HG03159 (cell line): ENCODE results near the gene FOXB1.

Experiments used
- ATAC-seq: cut with Tn5 transposase; IDR thresholded peaks from one replicate; pipeline ENCODE4 v1.9.1; 2021; ENCODE audit warnings: mild to moderate bottlenecking, moderate library complexity; ENCODE audit not compliant: unreplicated experiment

FOXB1 gene

GRCh38 chr15:59998950-59999611 lies 5.0 kb upstream of the FOXB1 start:
- ATAC-seq, result no peak

- ATAC-seq, result no peak
Observed at GRCh38 chr15:59999612-60000112, 4.4 kb upstream of the FOXB1 start.

DNA sequence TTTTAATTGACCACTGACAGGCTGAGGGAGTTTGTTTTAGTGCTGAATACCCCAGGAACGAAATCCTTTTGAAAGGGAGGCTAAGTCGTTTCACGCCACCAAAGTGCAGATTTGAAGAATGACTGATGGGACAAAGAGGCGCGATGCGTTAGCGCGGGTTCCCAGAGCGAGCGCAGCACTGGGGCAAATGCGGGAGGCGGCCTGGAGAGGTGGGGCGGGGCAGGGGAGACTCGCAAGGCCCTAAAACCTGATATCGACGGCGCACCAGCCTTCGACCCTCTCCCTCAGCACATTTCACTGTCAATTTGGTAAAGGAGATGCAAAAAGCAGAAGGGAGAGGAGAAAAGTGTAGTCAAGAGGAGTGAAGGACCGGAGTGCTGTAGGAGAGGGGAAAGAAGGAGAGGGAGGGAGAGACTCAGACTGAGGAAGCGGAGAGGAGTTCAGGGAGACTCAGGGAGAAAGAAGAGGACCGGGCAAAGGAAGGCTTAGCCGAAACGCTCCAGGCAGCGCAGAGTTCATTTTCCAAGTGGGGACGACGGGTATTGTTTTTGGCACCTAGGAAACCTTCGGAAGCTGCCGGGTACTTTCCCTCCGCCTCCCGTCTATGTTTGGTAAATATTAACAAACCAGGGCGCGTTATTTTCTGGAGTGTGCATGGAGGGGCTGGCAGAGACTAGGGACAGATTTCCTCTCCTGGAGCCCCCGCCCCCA lies 3.8 kb upstream of the FOXB1 start:
- ATAC-seq, result no peak

GRCh38 chr15:60000824-60001609 lies 3.1 kb upstream of the FOXB1 start:
- no peak for ATAC-seq

DNA sequence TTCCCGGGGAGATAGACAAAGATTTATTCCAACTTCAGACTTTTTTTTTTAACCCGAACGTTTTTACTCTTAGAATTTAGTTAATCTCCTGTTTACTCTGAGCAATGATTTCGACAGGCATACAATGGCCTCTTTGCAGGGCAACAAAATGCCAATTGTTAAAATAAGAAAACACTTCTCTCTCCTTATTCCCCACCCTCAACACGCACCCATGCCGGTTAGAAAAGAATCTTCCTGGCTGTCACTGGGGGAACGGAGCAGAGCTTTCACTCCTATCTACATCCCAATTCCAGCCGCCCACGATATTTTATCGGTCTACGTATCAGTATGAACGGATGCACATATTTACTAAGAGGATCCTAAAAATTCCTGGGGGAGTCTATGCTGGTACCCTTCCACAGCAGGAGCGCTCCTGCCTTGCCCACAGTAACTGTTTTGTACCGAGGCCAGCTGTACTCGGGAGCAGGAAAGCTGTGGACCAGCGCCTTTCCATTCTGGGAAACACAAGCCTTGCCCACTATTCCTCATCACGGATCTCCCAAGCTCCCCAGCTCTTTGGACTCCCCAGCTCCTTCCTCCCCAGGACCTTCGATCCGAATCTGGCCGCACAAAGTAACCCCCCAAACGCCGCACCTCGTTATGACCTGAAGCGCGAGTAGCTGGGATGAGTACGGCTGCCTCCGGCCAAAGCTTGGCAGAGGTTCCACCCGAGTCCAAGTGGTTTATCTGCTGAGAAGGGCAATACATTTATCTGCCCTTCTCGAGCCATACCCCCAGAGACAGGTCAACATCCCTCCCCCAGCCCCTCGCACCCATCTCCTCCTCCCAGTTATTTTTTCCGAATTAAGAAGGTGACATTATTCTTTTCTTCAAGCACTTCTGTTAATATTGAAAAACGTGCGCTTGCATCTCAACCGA lies 2.2 kb upstream of the FOXB1 start:
- ATAC-seq, result no peak

DNA sequence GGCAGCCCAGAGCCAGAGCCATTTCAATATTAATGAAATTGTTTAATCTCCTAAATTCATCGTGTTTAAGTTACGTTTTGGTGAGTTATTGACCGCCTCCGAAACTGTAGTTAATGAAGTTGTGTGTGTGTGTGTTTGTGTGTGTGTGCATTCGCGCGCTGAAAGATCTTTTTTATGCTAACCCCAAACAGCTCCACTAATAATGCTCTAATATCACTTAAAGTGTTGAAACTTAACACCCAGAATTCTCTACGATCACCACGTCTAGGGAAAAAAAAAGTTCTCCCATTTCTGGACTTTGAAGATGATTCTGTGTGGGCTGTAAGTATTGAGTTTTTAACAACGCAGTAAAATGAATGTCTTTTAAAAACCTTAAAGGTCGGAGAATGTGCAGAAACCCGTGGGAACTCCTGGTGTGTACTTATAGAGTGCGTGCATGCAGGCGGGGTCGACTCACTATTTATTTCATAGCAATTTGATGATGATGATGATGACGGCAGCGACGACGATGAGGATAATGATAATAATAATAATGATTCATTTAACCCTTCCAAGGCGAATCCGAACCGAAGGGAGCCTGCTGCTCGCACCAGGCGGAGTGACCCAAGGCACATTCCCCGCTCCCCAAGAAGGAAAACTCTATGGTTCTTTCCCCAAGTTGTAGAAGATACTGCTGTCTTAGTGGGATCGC lies 1.4 kb upstream of the FOXB1 start:
- ATAC-seq, result no peak

GRCh38 chr15:60003243-60004008 lies 685 bp upstream of the FOXB1 start:
- no peak for ATAC-seq

DNA sequence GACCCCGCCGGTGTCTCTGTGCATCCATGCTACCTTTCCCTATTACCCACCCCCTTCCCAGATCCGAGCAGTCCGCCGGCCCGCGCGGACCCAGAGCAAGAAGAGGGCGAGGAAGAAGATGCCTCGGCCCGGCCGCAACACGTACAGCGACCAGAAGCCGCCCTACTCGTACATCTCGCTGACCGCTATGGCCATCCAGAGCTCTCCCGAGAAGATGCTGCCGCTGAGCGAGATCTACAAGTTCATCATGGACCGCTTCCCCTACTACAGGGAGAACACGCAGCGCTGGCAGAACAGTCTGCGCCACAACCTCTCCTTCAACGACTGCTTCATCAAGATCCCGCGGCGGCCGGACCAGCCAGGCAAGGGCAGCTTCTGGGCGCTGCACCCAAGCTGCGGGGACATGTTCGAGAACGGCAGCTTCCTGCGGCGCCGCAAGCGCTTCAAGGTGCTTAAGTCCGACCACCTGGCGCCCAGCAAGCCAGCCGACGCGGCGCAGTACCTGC lies 788 bp downstream of the FOXB1 start:
- no peak for ATAC-seq

DNA sequence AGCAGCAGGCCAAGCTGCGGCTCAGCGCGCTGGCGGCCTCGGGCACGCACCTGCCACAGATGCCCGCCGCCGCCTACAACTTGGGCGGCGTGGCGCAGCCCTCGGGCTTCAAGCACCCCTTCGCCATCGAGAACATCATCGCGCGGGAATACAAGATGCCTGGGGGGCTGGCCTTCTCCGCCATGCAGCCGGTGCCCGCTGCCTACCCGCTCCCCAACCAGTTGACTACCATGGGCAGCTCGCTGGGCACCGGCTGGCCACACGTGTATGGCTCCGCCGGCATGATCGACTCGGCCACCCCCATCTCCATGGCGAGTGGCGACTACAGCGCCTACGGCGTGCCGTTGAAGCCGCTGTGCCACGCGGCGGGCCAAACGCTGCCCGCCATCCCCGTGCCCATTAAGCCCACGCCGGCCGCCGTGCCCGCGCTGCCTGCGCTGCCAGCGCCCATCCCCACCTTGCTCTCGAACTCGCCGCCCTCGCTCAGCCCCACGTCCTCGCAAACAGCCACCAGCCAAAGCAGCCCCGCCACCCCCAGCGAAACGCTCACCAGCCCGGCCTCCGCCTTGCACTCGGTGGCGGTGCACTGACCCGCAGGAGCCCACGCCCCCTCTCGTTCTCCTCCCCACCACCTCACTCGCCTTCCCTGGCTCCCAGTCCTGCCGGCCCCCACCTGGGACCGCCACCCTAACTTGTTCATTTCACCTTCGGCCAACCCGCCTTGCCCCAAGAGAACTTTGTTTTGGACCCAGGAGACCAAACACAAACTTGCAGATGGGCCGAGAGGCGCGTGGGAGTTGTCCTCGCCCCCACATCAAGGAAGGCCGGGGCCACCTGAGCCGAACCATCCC lies 1.5 kb downstream of the FOXB1 start:
- no peak for ATAC-seq

DNA sequence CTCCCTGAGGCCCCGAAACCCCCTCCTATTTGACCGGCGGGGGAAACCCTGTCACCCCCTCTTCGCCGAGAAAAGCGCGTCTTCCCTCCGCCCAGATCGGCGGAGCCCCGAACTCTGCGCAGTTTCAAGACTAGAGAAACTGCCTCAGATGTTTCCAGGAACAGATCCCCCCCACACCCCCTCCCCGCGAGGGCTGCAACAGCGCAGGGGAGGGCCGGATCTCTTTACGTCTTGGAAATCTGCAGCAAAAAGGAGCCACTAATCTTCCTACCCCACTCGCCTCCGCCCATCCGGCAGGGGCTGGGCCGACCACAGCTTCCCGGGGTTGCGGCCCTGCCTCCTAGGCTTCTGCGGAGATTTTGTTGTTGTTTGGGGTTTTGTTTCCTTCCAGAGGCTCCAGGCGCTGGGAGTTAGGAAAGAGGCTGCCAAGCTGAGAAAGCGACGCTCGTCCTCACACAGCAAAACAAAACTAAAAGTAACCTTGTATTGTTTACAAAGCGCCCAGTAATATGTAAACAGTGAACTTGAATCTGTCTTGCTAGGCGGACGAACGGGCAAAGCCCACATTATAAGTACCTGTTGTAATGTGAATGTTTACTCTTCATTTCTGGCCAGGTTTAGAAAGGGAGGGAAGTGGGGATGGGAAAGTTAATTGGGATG lies 2.2 kb downstream of the FOXB1 start:
- ATAC-seq, result no peak

GRCh38 chr15:60006873-60007272 lies 2.8 kb downstream of the FOXB1 start:
- no peak for ATAC-seq

GRCh38 chr15:60009124-60009960 lies 5.2 kb downstream of the FOXB1 start:
- ATAC-seq, result no peak

DNA sequence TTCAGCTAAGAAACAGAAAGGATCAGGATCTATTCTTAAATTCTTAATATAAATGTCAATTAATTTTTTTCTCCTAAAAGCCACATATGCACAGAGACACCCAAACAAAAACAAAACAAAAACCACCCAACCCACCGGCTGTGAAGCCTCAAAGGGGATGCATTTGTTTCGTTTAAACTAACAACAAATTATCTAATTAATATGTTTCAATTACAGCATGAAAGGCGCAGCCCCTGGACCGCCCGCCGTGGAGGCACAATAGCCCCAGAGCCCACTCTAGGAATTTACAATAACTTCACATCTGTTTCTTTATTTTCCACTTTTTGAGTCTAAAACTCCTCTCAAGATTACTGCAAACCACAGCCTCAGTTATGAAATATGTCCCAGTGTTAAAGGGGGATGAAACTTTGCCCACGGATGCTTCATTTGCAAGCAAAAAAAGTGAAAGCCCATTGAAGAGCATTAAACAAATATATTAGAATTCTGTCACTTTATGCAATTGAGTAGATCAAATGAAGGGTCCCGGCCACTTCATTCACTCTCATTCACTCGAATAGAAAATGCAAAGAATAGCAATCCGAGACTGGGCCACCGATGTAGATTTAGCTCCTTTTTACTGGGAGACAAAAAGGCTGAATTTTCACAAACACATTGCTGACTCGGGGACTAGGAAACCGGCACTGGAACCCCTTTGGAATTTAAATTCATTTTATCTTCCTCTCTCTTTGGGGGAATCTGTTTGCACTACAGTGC lies 6.0 kb downstream of the FOXB1 start:
- no peak for ATAC-seq

DNA sequence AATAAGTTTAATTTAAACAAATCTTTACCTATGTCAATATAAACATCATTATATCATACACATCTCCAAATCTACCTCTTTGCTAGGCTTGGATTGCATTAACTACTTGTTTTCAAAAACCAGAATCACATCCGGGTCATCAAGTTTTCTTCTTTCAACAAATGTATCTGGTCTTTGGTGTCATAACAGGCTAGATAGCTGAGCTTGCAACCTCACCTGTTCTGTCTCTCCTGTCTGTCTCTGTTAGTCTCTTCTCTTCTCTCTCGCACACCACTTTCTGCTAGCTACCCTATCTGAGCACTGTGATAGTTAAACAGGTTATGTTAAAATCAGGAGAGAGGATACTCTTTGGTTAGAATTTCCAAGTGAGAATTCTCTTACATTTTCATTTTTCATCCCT lies 6.7 kb downstream of the FOXB1 start:
- no peak for ATAC-seq

DNA sequence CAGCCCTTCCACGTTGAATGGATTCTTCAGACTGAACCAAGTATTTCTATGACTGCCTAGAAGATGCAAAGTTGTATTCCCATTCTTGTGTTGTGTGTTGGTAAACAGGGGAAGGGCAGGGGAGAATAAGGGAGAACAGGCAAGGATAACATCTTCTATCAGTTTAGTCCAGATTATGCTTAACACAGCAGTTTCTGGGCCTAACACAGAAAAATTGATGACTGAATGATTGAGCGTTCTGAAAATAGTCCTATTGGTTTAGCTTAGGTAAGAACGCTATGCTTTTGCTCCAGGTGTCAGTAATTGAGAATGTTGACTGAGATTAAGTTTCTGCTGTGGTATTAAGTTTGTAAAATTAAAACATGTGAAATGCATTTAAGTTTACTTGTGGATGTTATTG lies 8.6 kb downstream of the FOXB1 start:
- no peak for ATAC-seq
